ENCODE results near the gene GJD2. TPM values are rescaled to one million over a fixed set of nuclear protein-coding genes. Genes with fewer than 3 reads are reported as not detected.

Gene GJD2
- total and polyA plus RNA-seq, 9 donors = not detected

- TF ChIP-seq CTCF (IDR thresholded peaks at IDR 0.05) = no peak
- TF ChIP-seq POLR2A (IDR thresholded peaks at IDR 0.05) = no peak
- no peak for TF ChIP-seq EP300 (IDR thresholded peaks at IDR 0.05)
- no peak overlapping the region for H3K27ac ChIP-seq
- H3K4me1 ChIP-seq (ENCODE audit: insufficient read depth) = no peaks in the 10 kb centered on the region
- H3K4me3 ChIP-seq = no peak overlapping the region
- no peaks in the 10 kb centered on the region for H3K27me3 ChIP-seq
- H3K9me3 ChIP-seq = no peaks in the 10 kb centered on the region
- DNase-seq = no peak
- whole genome bisulfite sequencing, 3 donors = 47 to 56% (median 50%) methylated on average over 5 of the region's 5 CpGs
- intact Hi-C loops (cut with DNase I) = no loop called here
- H3K36me3 ChIP-seq = no peaks in the 10 kb centered on the region
These were observed 20.5 kb downstream of the GJD2 start for GRCh38 chr15:34734303-34734702.

- intact Hi-C loops (cut with DNase I) = no loop called here
- Histone ChIP-seq H3K4me3 (no peak overlapping the region), H3K27me3 (no peaks in the 10 kb centered on the region), H3K27ac (no peak overlapping the region), H3K4me1 (ENCODE audit: insufficient read depth) (no peaks in the 10 kb centered on the region), H3K9me3 (no peaks in the 10 kb centered on the region), H3K36me3 (no peaks in the 10 kb centered on the region)
- no peak for DNase-seq
- no peak for TF ChIP-seq CTCF (IDR thresholded peaks at IDR 0.05)
- no peak for TF ChIP-seq POLR2A (IDR thresholded peaks at IDR 0.05)
- no peak for TF ChIP-seq EP300 (IDR thresholded peaks at IDR 0.05)
- 71 to 84% (median 79%) methylated on average over 2 of the region's 2 CpGs for WGBS, 3 donors
These were observed 21.2 kb downstream of the GJD2 start for GRCh38 chr15:34733621-34734020.

GRCh38 chr15:34732430-34732829 is 22.4 kb downstream of the GJD2 start:
- H3K9me3 ChIP-seq = no peaks in the 10 kb centered on the region
- TF ChIP-seq EP300 (IDR thresholded peaks at IDR 0.05) = no peak
- TF ChIP-seq CTCF (IDR thresholded peaks at IDR 0.05) = no peak
- TF ChIP-seq POLR2A (IDR thresholded peaks at IDR 0.05) = no peak
- H3K27ac ChIP-seq = no peak overlapping the region
- intact Hi-C loops (cut with DNase I) = no loop called here
- no peaks in the 10 kb centered on the region for H3K27me3 ChIP-seq
- H3K4me1 ChIP-seq (ENCODE audit: insufficient read depth) = no peaks in the 10 kb centered on the region
- no peak overlapping the region for H3K4me3 ChIP-seq
- no peaks in the 10 kb centered on the region for H3K36me3 ChIP-seq
- WGBS, 3 donors = 73 to 80% (median 74%) methylated on average over 6 of the region's 6 CpGs
- DNase-seq = no peak

GRCh38 chr15:34730701-34731100 is 24.1 kb downstream of the GJD2 start:
- no peaks in the 10 kb centered on the region for H3K9me3 ChIP-seq
- H3K4me3 ChIP-seq = no peak overlapping the region
- no peaks in the 10 kb centered on the region for H3K36me3 ChIP-seq
- 73 to 76% (median 74%) methylated on average over 3 of the region's 3 CpGs for WGBS, 3 donors
- TF ChIP-seq POLR2A (IDR thresholded peaks at IDR 0.05) (no peak), EP300 (IDR thresholded peaks at IDR 0.05) (no peak), CTCF (IDR thresholded peaks at IDR 0.05) (no peak)
- no peak overlapping the region for H3K27ac ChIP-seq
- no peak for DNase-seq
- H3K4me1 ChIP-seq (ENCODE audit: insufficient read depth) = no peaks in the 10 kb centered on the region
- no peaks in the 10 kb centered on the region for H3K27me3 ChIP-seq
- intact Hi-C loops (cut with DNase I) = no loop called here

- TF ChIP-seq EP300 (IDR thresholded peaks at IDR 0.05) (no peak), CTCF (IDR thresholded peaks at IDR 0.05) (no peak), POLR2A (IDR thresholded peaks at IDR 0.05) (no peak)
- H3K36me3 ChIP-seq = no peaks in the 10 kb centered on the region
- H3K27me3 ChIP-seq = no peaks in the 10 kb centered on the region
- WGBS, 3 donors = 53 to 59% (median 57%) methylated on average over 1 of the region's 1 CpG
- no peak for DNase-seq
- H3K4me1 ChIP-seq (ENCODE audit: insufficient read depth) = no peaks in the 10 kb centered on the region
- no peak overlapping the region for H3K4me3 ChIP-seq
- intact Hi-C loops (cut with DNase I) = no loop called here
- H3K9me3 ChIP-seq = no peaks in the 10 kb centered on the region
- H3K27ac ChIP-seq = no peak overlapping the region
These were observed 24.9 kb downstream of the GJD2 start for GRCh38 chr15:34729886-34730285.
